Choroid plexus epithelial cell (primary cell): ENCODE results near the gene PAPSS1.

Source experiments
- DNase-seq: peaks from one replicate; pipeline ENCODE4 v3.0.0-alpha.2; 2010; ENCODE audit warnings: low read depth
- H3K4me3 ChIP-seq: 2 replicates; pipeline ENCODE4 v1.5.1; 2011; ENCODE audit warnings: low read depth, mild to moderate bottlenecking, control low read depth, low read length, moderate library complexity
- CTCF ChIP-seq: conservative IDR thresholded peaks from 2 replicates; pipeline ENCODE4 v1.5.1; 2011; ENCODE audit warnings: low read depth, mild to moderate bottlenecking, control low read depth, inconsistent platforms, low read length, moderate library complexity

The PAPSS1 gene

GRCh38 chr4:107645604-107646003 is 74.4 kb downstream of the PAPSS1 start:
- DNase-seq = no peak
- no peak overlapping the region for H3K4me3 ChIP-seq
- TF ChIP-seq CTCF = no peak

GRCh38 chr4:107643021-107643420 is 77.0 kb downstream of the PAPSS1 start:
- H3K4me3 ChIP-seq = no peak overlapping the region
- TF ChIP-seq CTCF = no peak
- DNase-seq = no peak

- TF ChIP-seq CTCF = no peak
- no peak for DNase-seq
- H3K4me3 ChIP-seq = no peak overlapping the region
These were observed 79.2 kb downstream of the PAPSS1 start for GRCh38 chr4:107640878-107641277.

- no peak for DNase-seq
- no peak for TF ChIP-seq CTCF
- H3K4me3 ChIP-seq = no peak overlapping the region
These were observed 79.8 kb downstream of the PAPSS1 start for GRCh38 chr4:107640197-107640596.

- TF ChIP-seq CTCF = no peak
- no peak overlapping the region for H3K4me3 ChIP-seq
These were observed 84.3 kb downstream of the PAPSS1 start for GRCh38 chr4:107635735-107636134.

GRCh38 chr4:107631560-107631959 is 88.5 kb downstream of the PAPSS1 start:
- no peak for TF ChIP-seq CTCF
- H3K4me3 ChIP-seq = no peak overlapping the region
- no peak for DNase-seq

More at GRCh38 chr4:107635735-107636134, 84.3 kb downstream of the PAPSS1 start:
- DNase-seq = no peak

- TF ChIP-seq CTCF = no peak
- no peak for DNase-seq
- no peak overlapping the region for H3K4me3 ChIP-seq
These were observed 89.8 kb downstream of the PAPSS1 start for GRCh38 chr4:107630185-107630705.
